Measurements from ENCODE around the gene RHBDL1.

The RHBDL1 gene

GRCh38 chr16:720447-720989 lies 45.0 kb downstream of the RHBDL1 start:
- DNase-seq (ENCODE audit: low spot score): peak; percentile 78

- peak; percentile 87 for DNase-seq (ENCODE audit: low spot score)
Observed at GRCh38 chr16:720990-721764, 45.7 kb downstream of the RHBDL1 start, which contains the start of gene ANTKMT. Gene ANTKMT (plus strand): TSS chr16:721146. CDS start chr16:721275, 129 bp downstream.

GRCh38 chr16:721765-722540 lies 46.5 kb downstream of the RHBDL1 start:
- DNase-seq (ENCODE audit: low spot score): no peak

- no peak for DNase-seq (ENCODE audit: low spot score)
Observed at GRCh38 chr16:722835-723633, 47.6 kb downstream of the RHBDL1 start.

DNA sequence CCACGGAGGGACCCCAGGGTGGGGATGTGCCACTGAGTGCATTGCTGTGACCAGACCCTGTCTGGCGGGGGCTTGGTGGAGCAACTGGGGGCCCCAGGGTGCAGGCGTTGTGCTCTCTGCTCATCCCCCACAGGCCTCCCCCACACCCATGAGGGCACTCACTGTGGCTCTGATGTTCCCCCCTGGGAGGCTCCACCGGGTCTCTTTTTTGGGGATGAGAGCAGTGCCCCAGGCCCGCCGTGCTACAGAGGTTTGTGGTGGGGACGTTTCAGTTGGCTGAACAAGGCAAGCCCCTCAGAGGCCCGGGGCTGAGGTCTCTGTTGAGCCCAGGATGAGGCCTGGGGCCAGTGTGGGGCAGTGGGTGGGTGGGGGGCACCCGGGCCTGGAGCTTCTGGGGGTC lies 48.2 kb downstream of the RHBDL1 start:
- no peak for DNase-seq (ENCODE audit: low spot score)

DNA sequence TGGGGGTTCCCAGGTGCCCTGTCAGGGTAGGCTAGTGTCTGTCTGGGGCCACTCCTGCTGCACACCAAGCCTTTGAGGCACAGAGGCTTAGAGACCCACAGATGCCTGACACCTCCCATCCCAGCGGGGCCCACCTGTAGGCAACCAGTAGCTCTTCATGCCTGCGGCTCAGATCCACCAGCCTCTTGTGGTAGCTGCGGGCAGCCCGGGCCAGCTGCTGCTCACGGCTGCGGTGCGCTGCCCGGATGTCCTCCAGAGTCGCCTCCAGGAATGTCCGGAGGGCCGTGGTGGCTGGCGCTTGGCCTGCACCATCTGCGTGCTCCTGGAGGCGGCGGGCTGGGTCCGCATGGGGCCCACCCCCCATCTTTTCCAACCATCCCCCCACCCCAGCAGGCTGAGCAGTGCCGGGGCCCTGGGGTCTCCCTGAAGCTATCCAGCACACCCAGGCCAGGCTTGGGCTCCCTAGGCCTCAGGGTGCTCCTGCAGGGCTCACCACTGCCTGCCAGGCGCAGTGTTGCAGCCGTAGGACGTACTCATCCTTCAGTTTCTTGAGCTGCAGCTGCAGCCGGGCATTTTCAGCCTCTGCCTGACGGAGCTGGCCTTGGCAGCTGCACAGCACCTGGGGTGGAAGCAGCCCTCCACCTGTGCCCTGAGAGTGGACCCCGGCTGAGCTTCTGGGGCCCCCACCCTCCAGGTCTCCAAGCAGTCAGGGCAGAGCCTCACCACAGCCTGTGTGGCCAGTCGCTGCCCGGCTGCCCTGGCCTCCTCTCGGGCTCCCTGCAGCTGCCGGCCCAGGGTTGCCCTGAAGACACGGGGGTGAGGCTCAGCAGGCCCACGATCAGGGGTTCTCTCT lies 48.9 kb downstream of the RHBDL1 start:
- DNase-seq (ENCODE audit: low spot score): no peak

GRCh38 chr16:725041-725376 lies 49.5 kb downstream of the RHBDL1 start:
- DNase-seq (ENCODE audit: low spot score): no peak

DNA sequence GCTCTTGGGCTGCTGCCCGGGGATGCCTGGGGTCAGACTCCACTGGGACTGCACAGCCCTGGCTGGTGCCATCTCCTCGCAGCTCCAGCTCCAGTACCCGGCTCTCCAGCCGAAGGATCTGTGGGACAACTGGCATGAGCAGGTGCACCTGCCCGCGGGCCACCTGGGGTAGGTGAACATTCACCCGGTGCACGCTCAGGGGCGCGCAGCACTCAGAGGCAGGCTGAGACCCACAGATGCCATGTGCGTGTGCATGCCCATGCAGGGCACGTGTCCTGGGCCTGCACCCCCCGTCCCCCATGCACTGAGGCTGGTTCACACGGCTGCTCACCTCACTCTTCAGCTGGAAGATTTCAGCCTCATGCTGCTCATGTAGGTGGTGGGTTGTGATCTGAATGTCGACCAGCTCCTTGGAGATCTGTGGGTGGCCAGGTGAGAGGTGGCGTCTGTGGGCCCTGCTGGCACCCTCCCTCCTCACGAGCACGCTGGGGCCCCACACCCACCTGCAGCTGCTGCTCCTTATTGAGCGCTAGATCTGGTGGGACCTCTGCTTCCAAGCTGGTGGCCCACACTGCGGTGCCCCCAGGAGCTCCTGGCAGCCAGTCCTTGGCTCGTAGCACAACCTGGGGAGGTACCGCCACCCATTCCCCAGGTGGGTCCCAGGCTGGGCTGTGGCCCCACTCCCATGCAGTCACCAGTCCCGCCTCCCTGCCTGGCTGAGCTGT lies 50.2 kb downstream of the RHBDL1 start:
- no peak for DNase-seq (ENCODE audit: low spot score)

DNA sequence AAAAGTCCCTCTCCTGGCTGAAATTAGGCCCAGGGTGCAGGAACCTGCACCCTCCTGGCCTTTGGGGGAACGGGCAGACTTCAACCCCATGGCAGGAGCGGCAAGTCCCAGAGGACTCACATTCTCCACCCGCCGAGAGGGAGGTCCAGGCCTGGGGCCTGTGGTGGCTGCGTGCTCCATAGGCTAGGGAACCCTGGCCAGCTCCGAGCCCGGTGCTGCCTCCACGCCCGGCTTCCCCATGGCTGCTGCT lies 50.6 kb downstream of the RHBDL1 start:
- no peak for DNase-seq (ENCODE audit: low spot score)

- DNase-seq (ENCODE audit: low spot score): peak; percentile 82
Observed at GRCh38 chr16:726438-727290, 51.2 kb downstream of the RHBDL1 start, which contains the start of the genes CCDC78 and HAGHL. Gene CCDC78 (minus strand): TSS chr16:726443. CDS start chr16:726367, 76 bp downstream. Gene HAGHL (plus strand): TSS chr16:727106. CDS start chr16:727510, 404 bp downstream.

- DNase-seq (ENCODE audit: low spot score): peak; percentile 77
Observed at GRCh38 chr16:727291-727977, 52.0 kb downstream of the RHBDL1 start.
